Dedifferentiated amniotic fluid mesenchymal stem cell (primary cell): Measurements from ENCODE around the gene NEK9.
"Not testable (repeated sequence)": the region's sequence is repeated elsewhere in the genome, so short reads cannot be mapped to it uniquely, and the experiment has no call there.

Source experiments
- DNase-seq: peaks from one replicate; pipeline ENCODE4 v3.0.0-alpha.2; 2016; ENCODE audit errors: extremely low spot score

NEK9 gene

GRCh38 chr14:75126679-75127473 lies at the start of gene NEK9:
NEK9 (minus strand) TSS chr14:75127048; CDS start chr14:75126921, 127 bp downstream.
- peak; percentile 74 for DNase-seq

GRCh38 chr14:75176142-75176820 lies 49.4 kb upstream of the NEK9 start, which contains the start of gene TMED10:
TMED10 (minus strand) TSS chr14:75176612; CDS start chr14:75176579, 33 bp downstream.
- DNase-seq = peak; percentile 88

GRCh38 chr14:75175677-75176141 lies 48.9 kb upstream of the NEK9 start:
- DNase-seq = no peak

GRCh38 chr14:75174066-75174465 lies 47.2 kb upstream of the NEK9 start:
- DNase-seq = no peak

GRCh38 chr14:75170772-75171171 lies 43.9 kb upstream of the NEK9 start:
- no peak for DNase-seq

DNA sequence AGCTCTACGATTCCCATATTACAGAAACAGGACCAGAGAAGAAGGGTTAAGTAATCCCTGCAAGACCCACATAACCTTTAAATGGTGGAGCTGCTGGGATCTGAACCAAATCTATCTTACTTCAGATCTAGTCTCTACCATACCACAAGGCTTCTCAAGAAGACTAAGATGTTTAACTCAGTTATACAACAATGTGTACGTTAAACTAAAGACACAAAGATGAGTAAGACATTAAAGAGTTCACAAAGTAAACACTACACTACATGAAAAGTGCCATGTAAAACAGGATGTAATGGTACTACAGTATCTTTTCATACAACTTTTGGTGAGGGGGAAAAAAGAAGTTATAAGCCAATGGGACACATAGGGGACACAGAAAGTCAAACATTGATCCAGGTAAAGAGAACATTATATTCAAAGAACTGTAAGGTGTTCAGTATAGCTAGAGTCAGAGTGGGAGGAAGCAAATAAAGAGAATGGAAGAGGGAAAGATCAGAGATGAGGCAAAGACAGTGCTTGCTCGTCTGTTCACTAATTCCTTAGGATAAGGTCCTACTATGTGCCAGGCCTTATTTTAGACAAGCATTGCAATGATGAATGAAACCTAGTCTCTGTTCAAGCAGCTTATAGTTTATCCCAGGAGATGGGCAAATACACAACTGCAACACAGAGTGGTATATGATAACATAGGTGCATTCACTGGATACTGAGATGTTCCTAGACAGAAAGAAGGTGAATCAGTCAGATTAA lies 41.9 kb upstream of the NEK9 start:
- no peak for DNase-seq

DNA sequence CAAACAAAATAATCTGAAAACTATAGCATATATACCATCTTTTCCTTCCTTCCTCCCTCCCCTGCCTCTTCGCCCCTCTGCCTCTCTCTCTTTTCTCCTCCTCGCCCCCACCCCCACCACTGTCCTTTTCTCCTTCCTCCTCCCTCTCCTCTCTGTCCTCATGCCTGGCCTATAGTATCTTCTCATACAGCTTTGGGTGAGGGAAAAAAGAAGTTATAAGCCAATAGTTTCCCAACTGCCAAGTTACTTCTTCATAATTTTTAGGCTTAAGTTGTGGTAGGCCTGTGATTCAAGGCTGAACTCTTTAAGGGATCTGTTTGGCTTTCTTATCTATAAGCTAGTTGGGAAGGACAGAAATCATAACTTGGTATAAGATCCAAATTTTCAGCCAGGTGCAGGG lies 40.5 kb upstream of the NEK9 start:
- no peak for DNase-seq

GRCh38 chr14:75165586-75166391 lies 38.9 kb upstream of the NEK9 start:
- DNase-seq = no peak

DNA sequence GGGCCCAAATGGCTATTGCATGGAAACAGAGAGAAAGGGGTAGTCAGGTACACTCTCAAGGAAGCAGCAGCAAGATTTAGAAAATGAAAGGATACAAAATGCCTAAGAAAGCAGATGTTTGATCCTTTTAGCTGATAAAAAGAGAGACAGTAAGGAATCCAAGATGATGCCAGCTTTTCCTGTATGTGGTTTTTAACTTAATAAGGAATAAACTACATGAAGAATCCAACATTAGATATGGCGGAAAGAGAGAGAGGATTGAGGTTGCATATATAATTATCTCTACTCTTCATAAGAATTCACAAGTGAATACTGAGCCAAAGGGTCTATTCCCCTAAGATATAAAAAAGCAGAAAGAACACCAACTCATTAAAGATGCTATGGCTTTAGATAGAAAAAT lies 38.0 kb upstream of the NEK9 start:
- no peak for DNase-seq

DNA sequence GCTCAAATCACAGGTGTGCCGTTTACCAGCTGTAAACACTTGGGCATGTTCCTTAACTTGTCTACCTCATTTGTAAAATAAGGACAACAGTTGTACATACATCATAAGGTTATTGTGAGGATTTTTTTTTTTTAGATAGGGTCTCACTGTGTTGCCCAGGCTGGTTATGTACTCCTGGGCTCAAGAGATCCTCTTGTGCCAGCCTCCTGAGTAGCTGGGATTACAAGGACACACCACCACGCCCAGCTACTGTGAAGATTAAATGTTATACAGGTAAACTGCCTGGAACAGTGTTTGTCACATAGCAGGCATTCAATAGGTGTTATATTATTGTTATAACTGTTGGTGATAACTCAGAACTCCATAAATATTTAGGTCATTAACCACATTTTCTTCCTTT lies 36.8 kb upstream of the NEK9 start:
- no peak for DNase-seq

DNA sequence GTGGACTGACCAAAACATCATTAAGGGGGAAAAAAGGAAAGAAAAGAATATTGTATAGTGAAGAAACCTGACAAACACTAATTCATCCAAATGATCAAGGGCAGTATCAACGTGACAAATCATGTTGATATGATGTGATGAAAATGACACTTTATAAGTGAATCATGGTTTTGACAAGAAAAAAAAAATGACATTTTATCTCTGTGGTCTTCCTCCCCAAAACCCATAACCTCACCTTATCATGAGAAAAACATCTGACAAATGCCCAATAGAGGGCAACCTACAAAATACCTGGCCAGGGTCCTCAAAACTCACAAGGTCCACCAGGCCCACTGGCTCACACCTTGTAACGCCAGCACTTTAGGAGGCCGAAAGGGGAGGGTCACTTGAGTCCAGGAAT lies 35.8 kb upstream of the NEK9 start:
- no peak for DNase-seq

DNA sequence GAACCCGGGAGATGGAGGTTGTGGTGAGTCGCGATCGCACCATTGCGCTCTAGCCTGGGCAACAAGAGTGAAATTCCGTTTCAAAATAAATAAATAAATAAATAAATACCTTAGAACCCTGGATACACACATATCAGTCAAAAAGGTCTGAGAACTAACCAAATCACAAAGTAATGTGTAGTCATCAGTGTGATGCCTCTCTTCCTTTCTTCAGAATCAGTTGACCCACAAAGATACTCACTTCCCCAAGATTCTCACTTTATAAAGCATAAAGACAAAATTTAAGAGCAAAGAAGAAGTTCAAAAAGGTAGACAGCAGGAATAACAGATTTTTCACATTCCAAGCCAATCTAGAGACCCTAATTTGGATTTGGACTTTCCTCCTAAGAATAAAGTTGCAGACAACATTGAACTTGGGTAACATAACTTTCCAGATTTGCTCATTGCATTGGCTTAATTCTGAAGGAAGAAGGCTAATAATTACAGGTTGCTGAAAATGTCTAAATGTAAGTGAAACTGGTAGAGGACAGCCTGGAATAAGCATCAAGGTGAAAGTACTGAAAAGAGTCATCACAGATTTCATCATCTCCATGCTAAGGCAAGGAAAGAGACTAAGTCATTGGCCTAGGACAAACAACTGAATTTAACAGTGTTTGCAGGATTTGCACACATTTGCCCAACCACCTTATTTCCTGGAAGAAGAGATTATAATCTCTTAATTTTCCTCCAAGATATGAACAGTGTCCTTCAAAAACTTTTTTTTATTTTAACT lies 32.2 kb upstream of the NEK9 start:
- DNase-seq = no peak

- no peak for DNase-seq
These were observed 30.1 kb upstream of the NEK9 start for GRCh38 chr14:75156901-75157300.

GRCh38 chr14:75156111-75156510 lies 29.3 kb upstream of the NEK9 start:
- no peak for DNase-seq

DNA sequence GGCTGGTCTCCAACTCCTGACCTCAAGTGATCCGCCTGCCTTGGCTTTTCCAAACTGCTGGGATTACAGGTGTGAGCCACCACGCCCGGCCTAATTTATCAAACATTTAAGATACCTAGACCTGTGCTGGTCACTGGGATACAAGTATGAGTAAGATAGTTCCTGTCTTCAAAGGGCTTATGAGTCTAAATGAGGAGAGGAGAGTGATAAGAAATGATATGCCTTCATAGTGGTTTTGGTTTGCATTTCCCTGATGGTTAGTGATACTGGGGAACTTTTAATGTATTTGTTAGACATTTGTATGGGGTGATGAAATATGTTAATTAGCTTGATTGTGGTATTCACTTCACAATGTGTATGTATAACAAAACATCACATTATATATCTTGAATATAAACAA lies 28.3 kb upstream of the NEK9 start:
- DNase-seq = no peak

DNA sequence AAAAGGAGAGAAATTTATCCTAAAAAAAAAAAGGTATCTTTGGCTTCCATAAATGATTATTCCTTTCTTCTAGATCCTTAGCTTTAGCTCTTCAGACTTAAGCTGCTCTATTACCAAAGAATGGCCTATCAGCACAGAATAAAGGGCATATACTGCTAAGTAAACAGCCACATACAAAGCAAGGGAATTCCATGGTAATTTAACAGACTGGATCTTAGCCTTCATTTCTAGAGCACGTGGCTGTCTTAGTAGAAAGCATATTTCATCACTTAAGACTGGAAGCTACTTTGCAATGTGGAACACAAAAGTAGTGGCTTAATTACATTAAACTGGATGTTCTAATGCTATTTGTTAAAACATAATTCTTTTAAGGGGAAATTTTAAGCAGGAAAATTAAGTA lies 26.4 kb upstream of the NEK9 start:
- DNase-seq = no peak

DNA sequence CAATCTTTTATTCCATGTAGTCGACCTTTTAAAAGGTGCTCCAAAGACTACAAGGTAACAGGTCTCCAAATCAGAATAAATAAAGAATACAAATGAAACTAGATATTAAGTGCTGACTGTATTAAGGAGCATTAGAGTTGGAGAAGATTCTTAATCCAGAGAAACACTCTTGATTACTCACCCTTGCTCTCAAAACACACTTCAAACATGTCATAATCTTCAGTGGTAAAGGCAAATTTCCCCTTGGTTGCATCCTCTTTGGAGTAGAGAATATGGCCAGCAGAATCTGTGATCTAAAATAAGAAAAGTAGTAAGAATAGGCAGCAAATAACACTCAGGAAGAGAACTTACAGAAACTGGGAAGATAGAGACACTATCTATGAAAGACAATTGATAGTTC lies 25.0 kb upstream of the NEK9 start:
- no peak for DNase-seq

DNA sequence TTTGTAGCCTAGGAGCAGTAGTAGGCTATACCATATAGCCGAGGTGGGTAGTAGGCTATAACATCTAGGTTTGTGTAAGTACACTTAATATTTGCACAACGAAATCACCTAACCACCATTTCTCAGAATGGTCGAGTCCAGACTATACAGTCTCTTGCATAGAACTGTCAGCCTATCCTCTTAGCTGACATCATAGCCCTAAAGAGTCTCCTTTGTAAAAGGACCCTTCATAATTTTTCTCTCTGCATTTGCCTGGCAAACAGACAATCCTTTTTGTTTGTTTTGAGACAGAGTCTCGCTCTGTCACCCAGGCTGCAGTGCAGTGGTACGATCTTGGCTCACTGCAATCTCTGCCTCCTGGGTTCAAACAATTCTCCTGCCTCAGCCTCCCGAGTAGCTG lies 23.8 kb upstream of the NEK9 start:
- not testable (repeated sequence) for DNase-seq

GRCh38 chr14:75150150-75150549 lies 23.3 kb upstream of the NEK9 start:
- DNase-seq = no peak

DNA sequence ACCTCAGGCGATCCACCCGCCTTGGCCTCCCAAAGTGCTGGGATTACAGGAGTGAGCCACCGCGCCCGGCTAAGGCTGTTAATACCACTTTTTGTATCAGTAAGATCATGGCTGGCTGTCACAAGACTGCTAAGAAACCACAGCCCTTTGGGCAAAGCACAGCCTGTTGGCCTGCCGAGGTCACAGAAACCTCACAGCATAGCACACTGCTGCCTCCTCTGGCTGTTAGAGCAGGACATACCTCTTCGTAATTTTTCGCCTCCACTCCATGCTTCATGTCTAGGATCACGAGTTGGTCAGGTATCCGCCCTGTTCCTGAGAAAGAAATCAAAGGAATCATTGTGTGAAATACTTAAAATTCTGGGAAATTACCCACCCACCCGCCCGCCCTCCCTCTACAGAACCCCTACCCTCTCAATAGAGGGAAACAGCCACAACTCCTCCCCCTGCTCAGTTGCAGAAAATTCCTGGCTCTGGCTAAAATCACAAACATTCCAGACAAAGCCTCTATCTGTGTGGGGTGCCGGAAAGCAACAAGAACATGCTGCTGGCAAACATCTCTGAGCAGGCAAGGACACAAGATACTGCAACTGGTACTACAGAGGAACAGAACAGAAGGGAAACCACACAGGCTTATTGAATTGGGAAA lies 20.7 kb upstream of the NEK9 start:
- DNase-seq = peak; percentile 73
